Measurements from ENCODE around the gene GABRA5.

The GABRA5 gene

DNA sequence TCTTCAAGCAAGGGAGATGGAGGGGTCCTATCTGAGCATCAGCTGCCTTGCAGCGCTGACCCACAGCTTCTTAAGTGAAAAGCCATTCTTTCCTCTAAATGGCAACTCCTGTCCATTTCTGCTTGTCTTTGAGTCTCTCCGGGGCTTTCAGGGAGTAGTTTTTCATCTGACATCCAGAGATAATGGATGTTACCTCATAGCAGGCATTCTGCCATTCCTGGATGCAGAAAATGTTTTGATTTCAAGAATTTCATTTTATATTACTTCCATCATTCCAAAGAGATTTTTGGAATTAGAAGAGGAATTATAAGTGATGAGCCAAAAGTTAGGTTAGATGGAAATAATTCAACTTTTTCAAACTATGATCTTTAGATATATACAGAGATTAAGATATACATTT, 59.2 kb downstream of the GABRA5 start:
- DNase-seq (ENCODE audit: low spot score) = no peak

DNA sequence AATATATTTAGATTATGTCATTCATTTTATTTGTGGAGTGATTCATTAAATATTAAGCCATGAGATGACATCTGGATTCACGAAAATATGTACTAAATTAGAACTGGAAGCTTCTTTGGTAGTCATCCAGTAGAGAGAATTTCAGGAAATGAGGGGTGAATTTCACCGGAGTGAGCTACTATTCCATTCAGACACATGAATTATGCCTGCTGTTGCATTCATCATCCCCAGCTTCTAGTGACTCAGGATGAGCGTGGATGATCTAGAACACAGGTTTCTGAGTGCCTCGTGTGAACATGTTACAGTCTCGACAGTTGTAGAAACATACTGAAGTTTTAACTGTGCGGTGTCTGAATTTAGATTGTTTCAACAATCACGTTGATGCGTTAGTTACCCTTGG, 61.2 kb downstream of the GABRA5 start:
- DNase-seq (ENCODE audit: low spot score) = no peak

DNA sequence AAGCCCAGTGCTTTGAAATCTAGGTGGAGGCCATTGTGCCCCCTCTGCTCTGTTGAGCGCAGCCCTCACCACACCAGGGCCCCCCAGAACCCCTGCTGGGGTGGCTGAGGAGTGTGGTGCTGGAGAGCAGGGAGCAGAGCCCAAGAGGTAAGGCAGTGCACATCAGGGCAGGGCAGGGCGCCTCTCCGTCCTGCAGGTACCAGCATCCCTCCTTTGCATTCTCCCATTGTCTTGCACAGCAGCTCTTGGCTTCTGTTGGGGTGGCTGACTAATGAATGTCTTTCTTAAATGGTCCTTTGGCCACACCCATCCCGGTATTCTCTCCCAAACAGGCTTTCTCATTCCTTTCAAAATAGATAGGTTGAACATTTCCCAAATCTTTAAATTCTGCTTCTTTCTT, 62.7 kb downstream of the GABRA5 start:
- DNase-seq (ENCODE audit: low spot score) = no peak

DNA sequence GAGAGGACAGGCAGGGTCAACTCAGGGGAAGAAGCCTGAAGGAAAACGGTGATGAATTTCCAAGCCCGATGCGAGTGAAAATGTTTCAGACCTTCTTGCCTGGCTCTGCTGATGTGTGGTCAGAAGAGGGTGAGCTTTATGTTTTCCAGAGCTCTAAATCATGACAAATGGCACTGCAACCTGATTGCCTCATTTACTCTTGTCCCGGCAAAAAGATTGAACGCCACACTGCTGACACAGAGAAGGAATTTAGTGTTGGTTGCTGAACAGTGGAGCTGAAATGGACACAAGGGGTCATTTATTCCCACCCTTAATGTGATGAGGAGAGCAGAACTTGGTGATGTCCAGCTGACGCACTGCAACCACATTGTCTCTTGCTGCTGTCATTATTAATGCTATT, 68.0 kb downstream of the GABRA5 start:
- DNase-seq (ENCODE audit: low spot score) = no peak

DNA sequence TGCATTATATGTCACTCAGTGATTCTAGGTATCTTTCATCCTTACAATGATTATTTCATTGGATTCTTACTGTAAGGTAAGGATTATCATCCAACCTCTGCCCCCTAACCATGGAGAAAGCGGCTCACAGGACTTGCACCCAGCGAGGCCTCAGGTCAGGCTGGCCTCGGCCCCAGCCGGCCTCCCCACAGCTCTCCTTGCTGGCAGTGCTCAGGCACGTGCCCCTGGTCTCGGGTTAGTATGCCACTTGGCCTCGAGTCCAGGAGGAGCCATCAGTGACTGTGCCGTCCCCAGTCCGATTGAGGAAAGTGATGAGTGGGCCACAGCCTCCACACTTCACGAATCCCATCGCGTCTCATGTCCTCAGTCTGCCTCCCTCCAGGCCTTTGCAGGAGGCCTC, 68.5 kb downstream of the GABRA5 start:
- DNase-seq (ENCODE audit: low spot score) = no peak

DNA sequence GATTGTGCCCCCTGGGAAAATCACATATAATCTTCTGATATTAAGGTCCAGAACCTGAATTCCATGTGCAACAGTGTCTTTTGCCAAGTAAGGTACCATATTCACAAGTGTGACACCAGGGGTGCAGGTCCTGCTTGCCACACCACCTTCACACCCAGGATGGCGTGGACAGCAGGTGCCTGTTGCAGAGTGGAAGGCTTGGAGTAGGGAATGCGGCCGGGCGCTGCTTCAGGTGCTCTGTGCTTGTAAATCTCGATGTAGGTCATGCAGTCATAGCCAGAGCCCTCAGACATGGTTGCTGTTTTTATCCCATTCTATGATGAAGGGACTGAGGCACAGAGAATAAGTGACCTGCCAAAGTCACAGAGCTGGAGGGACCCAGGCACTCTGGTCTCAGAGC, 69.6 kb downstream of the GABRA5 start:
- no peak for DNase-seq (ENCODE audit: low spot score)

DNA sequence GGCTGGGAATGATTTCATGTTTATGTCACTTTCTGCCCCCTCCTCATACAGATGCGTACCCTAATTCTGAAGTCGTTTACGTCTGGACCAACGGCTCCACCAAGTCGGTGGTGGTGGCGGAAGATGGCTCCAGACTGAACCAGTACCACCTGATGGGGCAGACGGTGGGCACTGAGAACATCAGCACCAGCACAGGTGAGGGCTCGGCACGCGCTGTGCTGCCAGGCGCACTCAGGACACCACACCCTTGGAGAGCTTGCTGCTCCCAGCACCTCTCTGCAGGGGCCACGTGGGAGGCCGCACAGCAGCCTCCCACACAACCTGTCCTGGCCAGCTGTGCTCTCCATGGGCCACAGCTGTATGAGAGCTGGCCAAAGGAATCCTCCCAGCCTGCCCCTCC, 70.3 kb downstream of the GABRA5 start:
- DNase-seq (ENCODE audit: low spot score) = no peak

DNA sequence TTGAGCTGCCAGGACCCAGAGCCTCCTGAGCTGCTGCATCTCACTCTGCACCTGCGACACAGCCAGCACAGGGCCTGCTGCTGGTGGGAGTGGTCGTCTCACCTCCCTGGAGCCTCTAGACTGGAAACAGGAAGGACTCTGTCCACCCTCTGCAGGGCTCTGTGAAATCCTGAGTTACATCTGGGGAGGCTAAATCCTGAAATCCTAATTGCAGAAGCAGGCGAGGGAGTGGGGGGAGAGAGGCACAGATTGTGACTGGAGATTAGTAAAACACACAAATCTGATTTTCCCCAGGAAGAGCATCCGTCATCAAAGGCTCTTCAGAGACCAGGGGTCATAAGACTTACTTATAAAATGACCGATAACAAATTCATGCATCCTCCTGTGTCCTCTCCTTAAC, 72.5 kb downstream of the GABRA5 start:
- DNase-seq (ENCODE audit: low spot score) = no peak

DNA sequence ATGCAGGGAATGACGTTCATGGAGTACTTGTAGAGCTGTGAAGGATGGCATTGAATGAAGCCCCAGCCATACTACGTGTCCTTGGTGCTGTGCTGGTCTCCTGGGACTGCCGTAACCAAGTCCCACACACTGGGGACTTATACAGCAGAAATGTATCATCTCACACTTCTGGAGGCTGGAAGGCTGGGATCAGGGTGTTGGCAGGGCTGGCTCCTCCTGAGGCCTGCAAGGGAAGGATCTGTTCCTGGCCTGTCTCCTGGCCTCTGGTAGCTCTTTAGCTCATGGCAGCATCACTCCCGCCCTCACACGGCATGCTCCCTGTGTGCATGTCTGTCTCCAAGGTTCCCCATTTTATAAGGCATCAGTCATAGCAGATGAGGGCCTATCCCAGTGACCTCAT, 74.6 kb downstream of the GABRA5 start:
- DNase-seq (ENCODE audit: low spot score) = no peak

DNA sequence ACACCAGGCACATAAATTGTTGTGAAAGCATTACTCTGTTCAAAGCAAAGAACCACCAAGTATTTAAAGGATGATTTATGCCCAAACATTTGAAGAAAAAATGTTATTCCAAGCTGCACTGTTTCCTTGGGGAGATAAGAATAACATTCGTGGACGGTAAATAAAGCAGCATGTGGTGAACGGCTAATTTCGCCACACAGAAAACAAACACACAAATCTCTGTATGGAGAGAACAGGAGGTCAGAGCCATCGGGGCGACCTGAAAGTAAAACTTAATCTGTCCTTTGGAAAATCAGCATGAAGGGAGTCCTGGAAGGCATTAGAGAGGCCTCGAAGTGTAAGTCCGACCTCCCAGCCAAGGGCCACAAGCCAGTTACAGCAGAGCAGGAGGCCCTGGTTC, 77.0 kb downstream of the GABRA5 start:
- DNase-seq (ENCODE audit: low spot score) = no peak

DNA sequence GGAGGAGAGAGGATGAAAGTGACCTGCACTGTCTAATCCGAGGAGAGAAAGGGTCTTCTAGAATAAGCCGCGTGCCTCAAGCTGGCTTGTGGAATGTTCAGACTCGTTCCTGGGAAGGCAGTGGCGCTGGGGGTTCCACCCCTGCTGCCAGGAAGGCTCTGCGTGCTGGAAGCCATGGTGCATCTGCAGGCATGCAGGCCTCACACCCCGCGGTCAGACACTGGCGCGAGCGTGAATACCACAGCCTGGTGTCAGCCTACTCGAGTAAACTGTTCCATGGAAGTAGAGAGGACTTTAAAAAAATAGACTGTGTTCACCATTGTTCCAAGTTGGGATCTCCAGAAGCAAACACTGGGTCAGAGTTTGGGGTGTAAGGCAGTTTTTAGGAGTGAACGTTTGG, 78.2 kb downstream of the GABRA5 start:
- no peak for DNase-seq (ENCODE audit: low spot score)

DNA sequence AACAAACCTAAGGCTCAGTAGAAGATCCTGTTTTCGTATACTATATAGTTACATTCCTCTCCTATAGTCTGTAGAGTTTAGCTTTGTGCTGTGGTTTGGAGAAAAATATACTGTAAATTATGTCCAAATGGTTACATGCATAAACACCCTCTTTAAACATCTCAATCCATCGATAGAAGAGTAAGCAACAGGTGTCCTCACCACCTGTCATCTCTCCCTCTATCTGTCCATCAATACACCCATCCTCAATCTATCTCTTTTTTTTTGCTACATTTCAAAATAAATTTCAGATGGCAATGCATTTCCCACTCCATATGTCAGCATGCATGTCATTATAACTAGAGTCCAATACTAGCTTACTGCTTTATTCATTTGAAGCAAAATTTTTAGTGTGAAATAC, 83.1 kb downstream of the GABRA5 start:
- DNase-seq (ENCODE audit: low spot score) = no peak

DNA sequence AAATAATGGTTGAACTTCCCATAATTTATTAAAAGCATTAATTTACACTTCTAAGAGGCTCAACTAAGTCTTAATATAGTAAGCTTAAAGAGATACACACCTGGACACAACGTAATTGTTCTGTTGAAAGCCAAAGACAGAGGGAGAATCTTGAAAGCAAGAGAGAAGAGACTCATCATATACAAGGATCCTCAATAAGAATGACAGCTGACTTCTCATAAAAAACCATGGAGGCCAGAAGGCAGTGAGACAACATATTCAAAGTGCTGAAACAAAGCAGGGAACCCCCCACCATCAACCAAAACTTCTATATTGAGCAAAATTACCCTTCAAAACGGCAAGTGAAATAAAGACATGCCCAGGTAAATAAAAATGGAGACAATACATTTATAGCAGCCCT, 87.5 kb downstream of the GABRA5 start:
- no peak for DNase-seq (ENCODE audit: low spot score)

DNA sequence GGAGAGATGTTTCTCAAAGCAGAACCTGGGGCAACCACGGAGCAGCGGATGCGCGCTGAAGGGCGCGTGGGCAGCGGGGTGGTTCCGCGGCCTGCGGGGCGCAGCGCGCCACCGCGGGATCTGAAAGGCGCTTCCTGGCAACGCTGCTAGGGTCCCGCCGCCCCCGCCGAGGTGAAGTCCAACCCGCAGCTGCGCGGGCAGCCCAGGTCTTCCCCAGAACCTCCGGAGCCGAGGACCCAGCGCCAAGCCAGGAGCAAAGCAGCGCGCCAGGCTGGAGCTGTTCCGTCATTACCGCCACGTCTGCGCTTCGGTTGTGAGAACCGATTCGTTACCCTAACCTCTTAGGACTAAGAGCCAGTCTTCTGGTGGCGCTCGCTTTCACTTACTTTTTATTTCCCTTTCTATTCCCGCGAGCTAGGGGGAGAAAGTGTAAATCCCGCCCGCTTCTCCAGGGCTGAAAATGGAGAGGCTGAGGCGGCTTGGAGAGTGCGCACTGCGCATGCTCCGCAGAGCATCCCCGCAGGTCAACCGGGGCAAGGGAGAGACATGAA, 100.9 kb downstream of the GABRA5 start:
- no peak for DNase-seq (ENCODE audit: low spot score)

DNA sequence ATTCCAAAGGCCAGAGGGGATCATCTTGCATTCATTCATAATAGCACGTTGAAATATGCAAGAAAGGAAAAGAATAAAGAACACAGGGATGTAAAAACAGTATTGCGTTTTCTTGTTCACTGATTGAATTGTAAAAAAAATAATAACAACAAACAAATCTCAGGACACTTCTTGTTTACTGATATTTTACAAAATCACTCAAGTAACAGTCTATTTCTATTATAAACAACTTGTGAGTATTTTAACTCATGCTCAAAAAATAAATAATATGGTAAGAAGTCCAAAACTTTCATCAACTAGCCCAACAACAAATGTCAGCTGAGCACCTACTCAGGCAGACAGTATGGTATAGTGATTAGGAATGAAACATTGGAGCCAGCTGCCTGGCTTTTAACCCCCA, 101.9 kb downstream of the GABRA5 start:
- DNase-seq (ENCODE audit: low spot score) = no peak

DNA sequence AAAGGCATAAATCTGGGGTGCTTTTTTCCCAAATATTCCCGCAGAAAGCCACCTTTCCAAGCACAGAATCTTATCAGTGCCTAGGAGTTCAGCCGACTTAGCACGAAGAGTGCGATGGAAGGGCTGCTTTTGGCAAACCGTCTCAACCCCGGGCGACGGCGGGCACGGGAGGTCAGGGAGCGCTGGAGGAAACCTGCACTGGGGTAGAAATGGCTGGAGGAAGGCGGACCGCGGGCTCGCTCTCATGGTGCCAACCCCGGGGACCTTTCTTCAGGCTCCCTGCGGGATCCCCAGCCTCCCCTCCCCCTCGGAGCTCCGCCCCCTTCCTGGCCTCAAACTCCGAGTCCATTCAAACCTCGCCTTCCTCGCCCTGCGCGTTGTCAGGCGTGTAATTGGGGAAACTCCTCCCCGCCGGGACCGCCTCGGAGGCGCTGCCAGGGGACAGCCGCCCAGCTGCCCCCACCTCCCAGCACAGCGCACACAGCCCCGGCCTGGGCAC, 103.9 kb downstream of the GABRA5 start, which contains the start of gene GABRG3:
Gene GABRG3, plus strand, starts transcription at position 470 of the 499 bp plus-strand sequence.
- no peak for DNase-seq (ENCODE audit: low spot score)

DNA sequence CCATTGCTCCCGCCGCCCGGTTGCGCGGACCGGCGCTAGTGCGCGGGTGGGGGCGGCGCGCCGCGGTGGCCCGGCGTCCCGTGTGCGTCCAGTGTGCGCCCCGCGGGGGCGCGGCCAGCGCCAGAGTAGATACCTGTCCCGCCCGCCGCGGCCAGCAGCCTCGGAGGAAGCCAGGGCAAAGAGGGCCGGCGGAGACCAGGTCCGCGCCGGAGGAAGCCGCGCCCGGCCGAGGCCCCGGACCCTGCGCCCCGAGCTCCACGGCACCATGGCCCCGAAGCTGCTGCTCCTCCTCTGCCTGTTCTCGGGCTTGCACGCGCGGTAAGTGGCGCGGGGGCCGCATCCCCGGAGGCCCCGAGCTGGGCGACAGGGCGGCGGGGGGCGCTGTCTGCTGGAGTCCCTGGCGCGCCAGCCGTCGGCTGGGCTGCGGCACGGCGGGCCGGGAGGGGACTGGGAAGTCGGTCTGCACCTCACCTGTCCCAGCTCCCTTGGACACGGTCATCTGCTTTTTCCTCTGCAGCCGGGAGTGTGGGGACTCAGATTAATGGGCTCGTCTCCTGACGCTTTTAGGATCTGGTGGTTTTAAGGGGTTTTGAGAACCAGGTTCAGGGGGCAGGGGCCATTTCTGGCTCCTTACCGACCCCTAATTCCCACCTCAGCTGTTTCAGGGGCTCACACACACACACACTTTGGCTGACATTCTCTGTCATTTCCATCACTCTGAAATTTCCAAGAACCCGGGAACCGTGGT, 104.6 kb downstream of the GABRA5 start:
- no peak for DNase-seq (ENCODE audit: low spot score)

DNA sequence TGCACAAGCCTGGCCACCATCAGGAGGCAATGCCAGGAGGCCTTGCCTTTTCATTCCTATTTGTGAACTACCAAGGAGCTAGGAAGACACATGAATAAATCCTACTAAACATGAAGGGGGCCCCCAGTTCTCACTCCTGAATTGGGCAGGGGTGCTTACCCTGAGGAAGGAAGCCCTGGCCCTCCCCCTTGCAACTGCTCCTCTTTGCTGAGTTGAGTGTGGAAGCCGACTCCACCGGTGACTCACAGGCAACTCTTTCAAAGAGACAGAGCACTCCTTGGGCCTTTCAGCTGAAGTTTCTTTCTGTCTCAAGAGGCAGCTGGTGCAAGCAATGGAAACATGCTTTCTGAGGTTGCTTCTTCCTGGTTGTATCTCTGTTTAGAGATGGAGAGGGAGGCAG, 105.8 kb downstream of the GABRA5 start:
- no peak for DNase-seq (ENCODE audit: low spot score)

DNA sequence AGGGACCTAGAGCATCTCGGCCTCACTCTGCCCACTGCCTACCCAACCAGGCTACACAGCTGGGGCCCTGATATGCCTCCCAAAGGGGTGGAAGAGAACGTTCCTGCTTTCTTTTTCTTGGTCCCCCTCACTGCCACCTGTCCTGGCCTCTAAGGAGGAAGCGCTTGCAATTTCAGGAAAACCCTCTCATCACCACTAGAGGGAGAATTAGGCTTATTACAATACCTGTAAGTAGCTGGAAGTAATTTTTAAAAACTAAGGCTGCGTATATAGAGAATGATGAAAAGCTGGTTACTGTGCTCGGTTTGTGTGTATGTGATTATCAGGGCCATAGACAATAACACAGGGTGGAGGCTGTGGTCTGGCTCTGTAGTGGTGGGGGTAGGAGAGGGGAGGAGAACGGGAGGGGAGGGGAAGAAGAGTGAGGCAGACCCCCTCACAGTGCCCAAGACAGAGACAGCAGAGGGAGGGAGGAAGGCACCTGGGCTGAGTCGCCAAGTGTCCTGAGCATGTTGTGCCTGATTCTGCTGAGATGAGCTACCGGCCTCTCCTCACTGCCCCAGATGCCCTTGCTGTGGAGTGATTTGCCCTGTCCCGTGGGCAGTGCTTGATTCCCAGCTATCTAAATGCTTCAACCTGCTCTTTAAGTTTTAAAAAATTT, 107.4 kb downstream of the GABRA5 start:
- peak; percentile 3 for DNase-seq (ENCODE audit: low spot score)

DNA sequence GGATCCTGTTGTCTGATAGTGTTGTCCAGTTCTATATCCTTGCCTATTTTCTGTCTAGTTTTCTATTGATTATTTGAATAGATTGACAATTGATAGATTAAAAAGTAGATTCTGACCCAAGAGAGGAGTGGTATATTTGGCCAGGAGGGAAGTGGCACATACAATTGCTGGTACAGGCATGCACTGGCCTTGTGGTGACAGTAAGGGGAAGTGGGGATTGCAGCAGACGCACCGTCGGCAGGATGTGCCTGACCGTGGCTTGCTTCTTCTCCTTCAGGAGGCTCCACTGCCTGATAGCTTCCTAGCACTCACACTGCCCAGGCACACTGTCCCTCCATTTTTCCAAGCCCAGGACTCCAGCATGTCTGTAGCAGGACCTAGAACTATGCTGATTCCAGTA, 114.6 kb downstream of the GABRA5 start:
- DNase-seq (ENCODE audit: low spot score) = no peak

DNA sequence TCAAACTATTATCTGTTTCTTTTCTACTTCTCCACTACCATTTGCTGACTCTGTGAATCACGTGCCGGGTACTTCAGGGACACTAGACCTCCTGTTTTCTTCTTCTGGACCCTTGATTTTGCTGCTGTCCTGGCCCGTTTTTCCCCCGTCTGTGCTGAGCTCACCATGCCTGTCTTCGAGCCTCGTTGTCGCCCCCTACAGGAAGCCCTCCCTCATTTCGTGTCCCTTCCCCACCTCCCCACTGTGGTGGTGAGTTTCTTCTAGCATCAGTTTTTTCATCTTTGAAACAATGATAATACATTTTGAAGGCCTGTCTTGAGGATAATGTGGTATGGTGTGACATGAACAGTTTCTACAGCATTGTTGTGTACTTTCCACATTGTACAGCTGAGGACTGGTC, 117.0 kb downstream of the GABRA5 start:
- DNase-seq (ENCODE audit: low spot score) = no peak

DNA sequence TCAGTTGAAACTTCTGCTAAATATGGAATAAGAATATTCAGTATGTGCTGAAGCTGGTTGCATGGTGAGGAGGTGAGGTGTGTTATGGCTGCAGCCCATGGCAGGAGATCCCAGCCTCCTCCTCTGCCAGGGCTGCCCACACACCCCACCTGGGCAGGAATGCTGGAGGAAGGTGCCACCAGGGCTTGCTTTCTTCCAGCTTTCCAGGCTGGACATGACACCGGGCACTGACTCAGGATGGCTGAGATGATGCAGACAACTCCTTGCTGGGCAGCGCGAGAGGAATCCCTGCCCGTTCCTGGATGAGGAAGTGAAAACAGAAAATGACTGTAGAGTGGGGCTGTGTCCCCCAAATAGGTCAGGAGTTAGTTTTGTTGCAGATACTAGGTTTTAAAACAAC, 118.2 kb downstream of the GABRA5 start:
- DNase-seq (ENCODE audit: low spot score) = no peak

DNA sequence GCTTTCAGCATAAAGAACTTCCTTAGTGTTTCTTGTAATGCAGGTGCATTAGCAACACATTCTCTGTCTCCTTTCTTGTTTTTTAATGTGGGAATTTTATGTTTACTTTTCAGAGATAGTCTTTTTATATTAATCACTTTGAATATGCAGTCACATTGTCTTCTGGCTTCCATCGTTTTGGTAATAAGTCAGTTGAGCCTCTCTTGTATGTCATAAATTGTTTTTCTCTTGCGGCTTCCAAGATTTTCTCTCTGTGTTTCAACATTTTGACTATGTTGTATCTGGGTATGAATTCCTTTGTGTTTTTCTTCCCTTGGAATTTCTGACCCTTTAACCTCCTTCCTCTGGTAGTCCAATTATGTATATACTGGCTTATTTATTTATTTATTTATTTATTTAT, 129.4 kb downstream of the GABRA5 start:
- no peak for DNase-seq (ENCODE audit: low spot score)

Measured in SK-N-DZ (cell line).